ENCODE data around the gene MDFI.

DNA sequence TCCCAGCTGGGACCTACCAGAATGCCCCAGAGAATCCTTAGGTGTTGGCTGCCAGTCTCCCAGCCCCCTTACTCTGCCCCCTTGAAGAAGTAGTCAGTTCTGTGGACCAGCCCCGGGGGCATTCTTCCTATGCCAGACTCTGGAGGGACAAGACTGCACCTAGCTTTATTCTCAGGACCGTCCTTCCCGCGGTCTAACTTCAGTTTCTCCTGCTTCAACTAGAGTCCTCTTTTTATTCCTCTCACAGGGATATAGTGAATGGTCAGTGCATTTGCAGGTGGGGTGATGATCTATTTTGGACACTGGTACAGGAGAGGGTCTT lies 35.9 kb upstream of the MDFI start:
- TF ChIP-seq CTCF (IDR thresholded peaks at IDR 0.05) (no peak), POLR2A (IDR thresholded peaks at IDR 0.05) (no peak)

All from body of pancreas (tissue), 4 donors.